GM18517 (cell line): Measurements from ENCODE around the gene PDXDC1.
"Not testable (repeated sequence)": the region's sequence is repeated elsewhere in the genome, so short reads cannot be mapped to it uniquely, and the experiment has no call there.

Source experiments
- ATAC-seq: cut with Tn5 transposase; IDR thresholded peaks from one replicate; pipeline ENCODE4 v1.9.1; 2021; ENCODE audit warnings: mild to moderate bottlenecking, moderate library complexity; ENCODE audit not compliant: unreplicated experiment

Gene PDXDC1

DNA sequence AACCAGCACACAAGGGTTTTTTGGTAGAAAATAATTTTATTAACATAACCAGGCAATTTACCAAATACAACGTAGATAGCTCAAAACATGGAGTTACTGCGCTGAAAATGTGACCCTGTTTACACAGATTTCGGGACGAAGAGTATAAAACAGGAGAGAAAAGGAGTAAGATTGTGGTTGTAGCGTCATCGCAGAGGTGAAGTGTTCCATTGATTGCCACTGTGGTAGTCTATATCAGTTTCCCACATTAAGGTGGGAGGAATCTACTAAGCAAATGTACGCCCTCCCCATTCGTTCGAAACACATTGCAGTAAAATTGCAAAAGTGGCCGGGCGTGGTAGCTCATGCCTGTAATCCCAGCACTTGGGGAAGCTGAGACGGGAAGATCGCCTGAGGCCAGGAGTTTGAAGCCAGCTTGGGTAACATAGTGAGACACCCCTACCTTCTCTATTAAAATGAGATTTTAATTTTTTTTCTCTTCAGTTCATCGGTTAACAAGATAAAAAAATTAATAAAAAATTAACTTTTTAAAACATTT lies 972 bp upstream of the PDXDC1 start:
- ATAC-seq, result not testable (repeated sequence)

DNA sequence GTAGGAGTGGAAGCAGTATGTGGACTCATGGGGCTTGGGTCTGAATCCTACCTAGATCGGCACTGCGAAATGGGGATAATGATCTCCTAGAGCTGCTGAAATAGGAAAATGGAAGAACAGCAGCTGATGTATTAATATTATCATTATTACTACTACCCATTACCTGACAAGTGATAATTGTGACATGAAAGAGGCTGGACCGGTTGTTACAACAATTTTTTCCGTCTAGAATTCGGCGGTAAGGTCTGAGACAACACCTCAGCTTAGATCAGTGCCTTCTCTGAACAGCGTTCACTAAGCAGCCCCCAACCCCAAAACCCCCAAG lies 533 bp upstream of the PDXDC1 start:
- ATAC-seq, result not testable (repeated sequence)

DNA sequence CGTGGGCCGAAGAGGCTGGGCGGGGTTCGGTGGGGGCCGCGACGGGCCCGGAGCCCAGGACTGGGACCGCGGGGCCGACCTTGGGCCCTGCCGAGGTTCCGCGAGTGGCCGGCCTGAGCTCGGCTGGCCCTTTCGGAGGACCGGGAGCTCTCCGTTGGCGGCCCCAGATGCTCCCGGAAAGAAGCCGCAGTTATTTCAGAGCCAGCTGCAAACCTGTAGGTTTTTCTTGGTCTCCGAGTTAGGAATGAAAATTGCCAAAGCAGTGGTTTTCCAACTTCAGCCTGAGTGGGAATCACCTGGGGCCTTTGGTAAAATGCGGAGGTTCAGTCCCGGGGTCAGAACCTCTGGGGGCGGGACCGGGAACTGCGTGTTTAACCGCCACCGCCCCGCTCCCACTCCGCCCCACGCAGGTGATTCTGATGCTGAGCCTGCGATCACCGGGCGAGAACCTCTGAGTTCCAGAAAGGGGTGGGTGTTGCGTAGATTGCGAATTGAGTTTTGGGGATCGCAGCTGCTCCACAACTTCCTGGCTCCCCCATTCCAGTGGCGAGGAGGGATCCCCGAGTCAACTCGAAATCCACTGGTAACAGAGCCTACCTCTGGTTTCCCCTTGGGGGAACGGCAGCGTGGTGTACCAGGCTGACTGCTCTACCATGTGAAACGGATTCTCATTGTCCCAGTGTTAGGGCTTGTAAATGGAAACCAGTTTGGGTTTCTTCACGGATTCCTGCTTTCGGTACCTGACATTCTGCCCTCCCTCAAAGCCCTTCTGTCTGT lies 780 bp downstream of the PDXDC1 start:
- peak; percentile 8 for ATAC-seq

DNA sequence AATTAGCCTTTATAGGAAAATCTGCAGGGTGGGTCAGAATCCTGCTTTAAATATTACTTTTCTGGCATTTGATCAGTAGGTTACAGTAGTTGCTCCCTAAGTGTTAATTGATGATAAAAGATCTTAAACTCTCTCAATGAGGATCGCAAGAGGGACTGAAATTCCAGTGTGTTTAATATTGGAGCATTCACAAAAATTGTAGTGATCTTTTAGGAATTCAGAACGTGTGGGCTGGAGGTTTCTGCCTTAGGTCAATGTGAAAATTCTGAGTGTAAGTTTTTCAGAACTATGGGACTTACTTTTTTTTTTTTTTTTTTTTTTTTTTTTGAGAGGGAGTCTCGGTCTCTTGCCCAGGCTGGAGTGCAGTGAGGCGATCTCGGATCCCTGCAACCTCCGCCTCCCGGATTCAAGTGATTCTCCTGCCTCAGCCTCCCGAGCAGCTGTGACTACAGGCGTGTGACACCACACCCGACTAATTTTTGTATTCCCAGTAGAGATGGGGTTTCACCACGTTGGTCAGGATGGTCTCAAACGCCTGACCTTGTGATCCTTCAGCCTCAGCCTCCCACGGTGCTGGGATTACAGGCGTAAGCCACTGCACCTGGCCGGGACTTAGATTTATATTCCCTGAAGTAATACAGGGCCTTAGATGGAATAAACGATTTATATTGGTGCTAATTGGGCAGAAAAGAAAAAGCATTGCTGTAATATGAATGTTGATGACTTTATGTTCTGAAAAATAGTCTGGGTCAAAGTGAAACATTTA lies 2.3 kb downstream of the PDXDC1 start:
- ATAC-seq, result not testable (repeated sequence)

DNA sequence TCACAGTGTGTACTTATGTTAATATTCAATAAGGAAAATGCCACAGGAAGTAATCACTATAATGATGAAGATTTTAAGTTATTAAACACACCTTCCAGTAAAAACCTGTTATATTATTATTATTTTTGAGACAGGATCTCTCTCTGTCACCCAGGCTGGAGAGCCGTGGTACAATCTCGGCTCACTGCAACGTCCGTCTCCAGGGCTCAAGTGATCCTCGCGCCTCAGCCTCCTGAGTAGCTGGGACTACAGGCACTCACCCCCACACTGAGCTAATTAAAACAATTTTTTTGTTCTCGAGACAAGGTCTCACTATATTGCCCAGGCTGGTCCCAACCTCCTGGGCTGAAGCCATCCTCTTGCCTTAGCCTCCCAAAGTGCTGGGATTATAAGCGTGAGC lies 3.5 kb downstream of the PDXDC1 start:
- ATAC-seq, result not testable (repeated sequence)

DNA sequence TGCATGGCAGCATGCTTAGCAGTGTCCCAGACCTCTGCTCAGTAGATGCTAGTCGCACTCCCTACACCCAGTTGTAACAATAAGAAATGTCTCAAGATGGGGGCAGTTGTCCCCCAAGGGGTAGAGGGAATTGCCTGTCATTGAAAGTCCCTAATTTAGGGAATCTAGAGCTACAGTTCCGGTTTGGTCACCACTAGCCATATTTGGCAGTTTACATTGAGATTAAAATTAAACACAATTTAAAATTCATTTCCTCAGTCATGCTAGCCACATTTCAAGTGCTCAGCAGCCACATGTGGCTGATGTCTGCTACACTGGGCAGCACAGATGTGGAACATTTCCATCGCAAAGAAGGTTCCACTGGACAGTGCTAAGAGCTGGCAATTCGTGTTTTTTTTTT lies 4.1 kb downstream of the PDXDC1 start:
- not testable (repeated sequence) for ATAC-seq

DNA sequence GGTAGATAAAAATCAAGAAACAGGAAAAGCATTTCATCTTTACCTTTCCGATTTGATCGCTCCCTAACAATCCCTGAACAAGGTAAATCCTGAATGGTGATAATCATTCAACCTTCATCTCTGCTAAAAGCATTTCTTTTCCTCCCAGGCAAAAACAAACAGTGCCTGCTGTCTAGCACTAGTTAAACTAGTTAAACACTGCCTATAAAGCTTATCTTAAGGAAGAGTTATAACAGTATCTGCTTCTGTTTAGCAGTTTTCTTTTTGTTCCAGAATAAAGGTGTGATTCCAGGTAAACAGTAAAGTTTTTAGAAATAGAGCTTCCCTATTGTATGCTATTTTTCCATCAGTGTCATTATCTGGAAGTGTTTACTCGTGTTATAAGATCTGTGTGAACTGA lies 6.4 kb downstream of the PDXDC1 start:
- not testable (repeated sequence) for ATAC-seq

DNA sequence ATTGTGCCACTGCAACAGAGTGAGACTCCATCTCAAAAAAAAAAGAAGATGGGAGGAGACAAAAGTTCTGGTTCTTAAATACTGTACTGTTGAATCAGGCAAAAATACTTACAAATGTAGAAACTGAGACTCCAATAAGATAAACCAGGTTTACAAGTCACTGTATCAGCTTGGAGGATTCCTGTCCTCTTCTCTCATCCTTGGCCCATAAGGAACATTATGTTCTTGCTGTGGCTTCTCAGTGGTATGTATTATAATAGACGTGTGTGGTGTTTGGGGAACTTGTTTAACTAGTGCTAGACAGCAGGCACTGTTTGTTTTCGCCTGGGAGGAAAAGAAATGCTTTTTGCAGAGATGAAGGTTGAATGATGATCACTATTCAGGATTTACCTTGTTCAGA lies 7.7 kb downstream of the PDXDC1 start:
- not testable (repeated sequence) for ATAC-seq

DNA sequence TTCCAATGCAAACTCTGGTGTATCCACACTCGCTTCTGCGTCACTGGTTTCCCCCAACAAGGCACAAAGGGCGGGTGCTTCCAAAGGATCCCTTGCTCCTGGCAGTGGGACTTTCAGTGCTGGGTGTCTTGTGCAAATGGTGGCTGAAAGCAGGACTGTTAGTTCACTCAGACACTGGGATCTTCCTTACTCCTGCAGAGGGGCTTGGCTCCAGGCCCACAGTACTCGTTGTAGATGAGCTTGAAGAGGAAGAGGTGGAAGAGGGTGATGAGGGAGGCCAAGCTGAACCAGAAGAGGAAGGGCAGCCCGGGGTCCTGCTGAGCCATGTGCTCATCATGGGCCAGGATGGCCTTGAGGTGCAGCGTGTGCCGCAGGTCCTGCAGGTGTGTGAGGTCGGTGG lies 13.3 kb downstream of the PDXDC1 start:
- ATAC-seq, result not testable (repeated sequence)

DNA sequence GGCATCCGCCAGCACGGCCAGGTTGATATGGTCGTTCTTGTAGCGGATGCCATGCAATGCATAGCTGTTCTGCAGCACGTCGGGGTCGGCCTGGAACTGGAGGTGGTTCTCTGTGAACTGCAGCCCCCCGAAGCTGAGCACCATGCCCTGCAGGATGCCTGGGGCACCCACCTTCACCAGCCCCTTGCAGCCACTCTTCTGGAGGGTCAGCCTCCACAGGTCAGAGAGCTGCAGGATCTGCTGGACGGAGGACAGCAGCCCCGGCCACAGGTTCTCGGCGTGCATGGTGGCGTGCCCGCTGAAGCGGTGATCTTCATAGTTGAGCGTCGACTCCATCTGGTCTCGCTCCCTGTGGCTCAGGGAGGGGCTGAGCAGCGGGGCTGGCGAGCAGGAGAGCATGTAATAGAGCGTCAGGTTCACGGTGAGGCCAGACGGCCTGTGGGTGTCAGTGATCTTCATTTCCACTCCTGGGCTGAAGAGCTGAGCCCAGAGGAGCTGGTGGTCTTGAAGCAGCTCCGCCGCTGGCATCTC lies 13.9 kb downstream of the PDXDC1 start:
- ATAC-seq, result peak; percentile 59

DNA sequence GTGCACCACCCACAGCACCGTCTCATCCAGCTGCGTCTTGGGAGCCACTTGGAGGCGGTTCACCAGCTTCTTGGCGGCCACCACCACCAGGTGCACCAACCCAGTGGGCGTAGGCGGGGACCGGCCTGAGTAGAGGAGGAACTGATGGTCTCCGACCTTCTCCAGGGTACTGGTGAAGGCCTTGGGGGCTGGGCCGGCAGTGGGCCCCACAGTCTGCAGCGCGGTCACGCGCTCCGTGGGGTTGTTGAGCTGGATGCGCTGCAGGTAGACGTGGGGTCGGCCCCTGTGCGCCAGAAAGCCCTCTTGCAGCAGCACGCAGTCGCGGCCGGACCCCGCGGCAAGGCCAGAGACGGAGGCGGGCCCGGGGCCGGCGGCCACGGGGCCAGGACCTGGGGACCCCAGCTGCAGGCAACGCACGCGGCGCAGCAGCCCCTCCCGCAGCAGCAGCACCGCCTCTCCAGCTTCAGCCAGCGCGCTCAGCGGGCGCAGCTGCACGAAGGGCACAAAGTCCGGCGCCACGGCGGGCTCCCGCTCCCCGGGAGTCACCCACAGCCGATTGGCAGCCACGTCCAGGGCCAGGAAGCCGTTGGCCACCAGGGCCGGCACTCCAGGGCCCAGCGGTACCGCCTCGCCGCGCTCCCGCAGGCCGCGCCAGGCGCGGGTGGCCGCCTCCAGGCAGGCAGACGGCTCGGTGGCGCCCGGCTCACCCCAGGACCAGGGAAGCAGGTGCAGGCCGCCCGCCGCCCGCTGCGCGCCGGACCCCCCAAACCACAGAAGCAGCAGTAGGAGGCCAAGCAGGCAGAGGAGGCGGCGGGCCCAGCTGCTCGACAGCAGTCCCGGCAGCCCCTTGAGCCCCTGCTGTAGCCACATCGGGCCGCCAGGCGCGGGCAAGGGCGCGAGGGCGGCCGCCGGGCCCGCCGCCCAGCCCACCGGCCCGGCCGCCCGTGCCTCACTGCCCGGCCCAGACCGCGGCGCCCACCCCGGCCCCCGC lies 14.8 kb downstream of the PDXDC1 start:
- peak; percentile 50 for ATAC-seq

DNA sequence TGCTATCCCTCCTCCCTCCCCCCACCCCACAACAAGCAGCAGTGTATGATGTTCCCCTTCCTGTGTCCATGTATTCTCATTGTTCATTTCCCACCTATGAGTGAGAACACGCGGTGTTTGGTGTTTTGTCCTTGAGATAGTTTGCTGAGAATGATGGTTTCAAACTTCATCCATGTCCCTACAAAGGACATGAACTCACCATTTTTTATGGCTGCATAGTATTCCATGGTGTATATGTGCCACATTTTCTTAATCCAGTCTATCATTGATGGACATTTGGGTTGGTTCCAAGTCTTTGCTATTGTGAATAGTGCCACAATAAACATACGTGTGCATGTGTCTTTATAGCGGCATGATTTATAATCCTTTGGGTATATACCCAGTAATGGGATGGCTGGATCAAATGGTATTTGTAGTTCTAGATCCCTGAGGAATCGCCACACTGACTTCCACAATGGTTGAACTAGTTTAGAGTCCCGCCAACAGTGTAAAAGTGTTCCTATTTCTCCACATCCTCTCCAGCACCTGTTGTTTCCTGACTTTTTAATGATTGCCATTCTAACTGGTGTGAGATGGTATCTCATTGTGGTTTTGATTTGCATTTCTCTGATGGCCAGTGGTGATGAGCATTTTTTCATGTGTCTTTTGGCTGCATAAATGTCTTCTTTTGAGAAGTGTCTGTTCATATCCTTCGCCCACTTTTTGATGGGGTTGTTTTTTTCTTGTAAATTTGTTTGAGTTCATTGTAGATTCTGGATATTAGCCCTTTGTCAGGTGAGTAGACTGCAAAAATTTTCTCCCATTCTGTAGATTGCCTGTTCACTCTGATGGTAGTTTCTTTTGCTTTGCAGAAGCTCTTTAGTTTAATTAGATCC lies 18.7 kb downstream of the PDXDC1 start:
- not testable (repeated sequence) for ATAC-seq

DNA sequence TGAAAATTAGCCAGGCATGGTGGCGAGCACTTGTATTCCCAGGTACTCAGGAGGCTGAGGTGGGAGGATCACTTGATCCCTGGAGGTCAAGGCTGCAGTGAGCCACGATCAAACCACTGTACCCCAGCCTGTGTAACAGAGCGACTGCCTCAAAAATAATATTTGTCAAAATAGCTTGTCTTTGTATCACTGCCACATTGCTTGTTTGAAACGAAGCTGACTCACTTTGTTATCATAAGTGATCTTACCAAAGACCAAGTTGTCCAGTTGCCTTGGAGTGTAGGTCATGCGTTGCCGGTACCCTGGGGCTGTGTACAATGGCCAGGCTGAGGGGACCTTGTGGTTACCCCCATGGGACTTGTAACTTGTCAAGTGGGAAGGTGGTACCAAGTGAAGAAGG lies 21.9 kb downstream of the PDXDC1 start:
- not testable (repeated sequence) for ATAC-seq

DNA sequence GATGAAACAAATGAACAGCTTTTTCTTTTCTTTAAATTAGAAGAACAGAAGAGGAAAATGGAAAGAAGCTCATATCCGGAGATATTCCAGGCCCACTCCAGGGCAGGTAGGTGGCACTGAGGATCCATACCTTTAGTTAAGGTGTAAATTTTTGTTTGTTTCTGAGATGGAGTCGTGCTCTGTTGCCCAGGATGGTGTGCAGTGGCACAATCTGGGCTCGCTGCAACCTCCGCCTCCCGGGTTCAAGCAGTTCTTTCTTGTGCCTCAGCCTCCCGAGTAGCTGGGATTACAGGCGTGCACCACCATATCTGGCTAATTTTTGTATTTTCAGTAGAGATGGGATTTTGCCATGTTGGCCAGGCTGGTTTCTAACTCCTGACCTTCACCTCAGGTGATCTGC lies 23.5 kb downstream of the PDXDC1 start:
- ATAC-seq, result not testable (repeated sequence)

DNA sequence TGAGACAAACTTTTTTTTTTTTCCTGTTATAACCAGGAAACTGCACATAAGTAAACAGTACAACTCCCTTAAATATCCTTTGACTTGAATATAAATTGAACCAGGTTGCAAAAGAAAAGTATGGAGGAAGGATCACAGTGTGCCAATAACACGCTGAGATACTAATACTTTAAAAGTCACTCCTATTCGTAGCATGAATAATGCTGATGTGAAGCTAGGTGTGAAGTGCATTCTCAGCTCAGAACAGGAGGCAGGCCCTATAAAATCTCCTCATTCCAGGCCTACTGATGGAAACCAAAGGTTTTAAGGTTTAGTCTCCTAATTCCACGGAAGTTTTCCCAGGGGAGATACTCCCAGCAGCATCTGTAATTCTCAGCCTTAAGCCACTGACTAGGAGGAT lies 25.0 kb downstream of the PDXDC1 start:
- ATAC-seq, result not testable (repeated sequence)

DNA sequence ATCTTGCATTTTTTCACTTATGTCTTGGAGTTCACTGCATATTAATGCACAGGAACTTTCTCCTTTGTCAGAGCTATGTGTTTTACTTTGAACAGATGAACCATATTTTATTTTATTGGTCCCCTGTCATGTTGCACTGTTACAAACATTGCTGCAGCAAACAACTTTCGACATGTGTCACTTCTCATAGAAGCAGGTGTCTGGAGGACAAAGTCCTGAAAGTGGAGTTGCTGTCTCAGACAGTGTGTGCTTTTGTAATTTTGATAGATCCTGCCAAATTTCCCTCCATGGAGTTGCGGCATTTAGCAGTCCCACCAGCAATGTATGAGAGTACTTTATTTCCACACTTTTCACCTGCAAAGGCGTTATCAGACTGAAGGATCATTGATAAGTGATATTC lies 27.6 kb downstream of the PDXDC1 start:
- not testable (repeated sequence) for ATAC-seq

DNA sequence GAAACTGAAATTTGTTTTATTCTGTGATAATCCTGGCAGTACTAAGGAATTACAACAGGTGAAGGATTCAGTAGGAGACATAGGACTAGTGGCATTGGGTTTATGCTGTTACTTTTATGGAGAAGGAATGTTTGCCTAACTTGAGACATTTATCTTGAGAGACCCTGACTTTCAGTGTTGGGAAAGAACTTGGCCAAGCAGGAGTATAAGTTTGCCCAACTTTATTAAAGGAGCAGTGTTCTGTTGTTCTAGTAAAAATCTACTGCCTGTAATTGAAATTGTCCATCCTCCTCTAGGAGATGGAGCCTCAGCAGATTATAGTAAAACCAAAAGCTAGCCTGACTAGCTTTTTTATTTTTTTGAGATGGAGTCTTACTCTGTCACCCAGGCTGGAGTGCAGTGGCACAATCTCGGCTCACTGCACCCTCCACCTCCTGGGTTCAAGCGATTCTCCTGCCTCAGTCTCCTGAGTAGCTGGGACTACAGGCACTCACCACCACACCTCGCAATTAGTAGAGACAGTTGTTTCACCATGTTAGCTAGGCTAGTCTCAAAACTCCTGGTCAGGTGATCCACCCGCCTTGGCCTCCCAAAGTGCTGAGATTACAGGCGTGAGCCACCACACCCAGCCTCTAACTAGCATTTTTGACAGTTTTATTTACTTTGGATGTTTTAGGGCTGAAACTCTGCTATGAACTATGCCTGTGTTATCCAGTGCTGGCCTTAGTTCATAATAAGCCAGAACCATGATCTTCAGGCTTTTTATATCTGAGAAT lies 30.7 kb downstream of the PDXDC1 start:
- not testable (repeated sequence) for ATAC-seq

DNA sequence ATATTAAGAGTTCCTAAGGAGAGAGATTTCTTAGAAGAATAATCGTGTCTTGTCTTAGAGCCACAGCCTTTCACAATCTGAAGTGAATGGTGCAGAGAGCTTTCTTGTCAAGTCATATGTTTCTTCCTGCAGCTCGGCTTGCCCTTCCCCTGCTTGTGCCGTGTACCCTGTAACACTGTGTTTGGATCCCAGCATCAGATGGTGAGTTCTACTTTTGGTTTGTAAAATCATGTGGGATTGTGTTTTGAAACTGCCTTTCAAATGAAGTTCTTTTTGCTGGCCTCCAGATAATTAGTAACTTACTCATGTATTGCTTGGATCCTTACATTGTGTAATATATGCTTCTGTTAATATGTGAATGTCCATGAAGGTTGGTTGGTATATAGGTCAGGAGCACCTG lies 33.8 kb downstream of the PDXDC1 start:
- not testable (repeated sequence) for ATAC-seq

DNA sequence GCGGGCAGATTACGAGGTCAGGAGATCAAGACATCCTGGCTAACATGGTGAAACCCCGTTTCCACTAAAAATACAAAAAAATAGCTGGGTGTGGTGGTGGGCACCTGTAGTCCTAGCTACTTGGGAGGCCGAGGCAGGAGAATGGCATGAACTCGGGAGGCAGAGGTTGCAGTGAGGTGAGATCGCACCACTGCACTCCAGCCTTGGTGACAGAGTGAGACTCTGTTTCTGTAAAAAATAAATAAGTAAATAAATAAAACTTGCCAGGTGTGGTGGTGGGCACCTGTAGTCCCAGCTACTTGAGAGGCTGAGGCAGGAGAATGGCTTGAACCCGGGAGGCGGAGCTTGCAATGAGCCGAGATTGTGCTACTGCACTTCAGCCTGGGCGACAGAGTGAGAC lies 38.1 kb downstream of the PDXDC1 start:
- ATAC-seq, result not testable (repeated sequence)
